Chondrocyte (in vitro differentiated cells): Measurements from ENCODE around the gene C19orf33. TPM values are rescaled to one million over a fixed set of nuclear protein-coding genes. Genes with fewer than 3 reads are reported as not detected.

Source experiments
- DNase-seq: peaks from one replicate; pipeline ENCODE4 v3.0.0; 2021; ENCODE audit warnings: mixed read lengths, low spot score
- H3K27ac Mint-ChIP-seq: one replicate; pipeline ENCODE4 v1.8.0; 2021; ENCODE audit warnings: mild to moderate bottlenecking, moderate library complexity, mixed read lengths; ENCODE audit not compliant: unreplicated experiment
- H3K27me3 Mint-ChIP-seq: 2 replicates; pipeline ENCODE4 v1.8.0; 2021; ENCODE audit warnings: low read depth, mixed read lengths
- H3K36me3 Mint-ChIP-seq: 2 replicates; pipeline ENCODE4 v1.8.0; 2021; ENCODE audit warnings: low read depth, mixed read lengths
- H3K4me1 Mint-ChIP-seq: 2 replicates; pipeline ENCODE4 v1.8.0; 2021; ENCODE audit warnings: low read depth, mild to moderate bottlenecking, mixed read lengths
- H3K4me3 Mint-ChIP-seq: one replicate; pipeline ENCODE4 v1.8.0; 2021; ENCODE audit warnings: mild to moderate bottlenecking, moderate library complexity, mixed read lengths; ENCODE audit not compliant: unreplicated experiment
- H3K9me3 Mint-ChIP-seq: 2 replicates; pipeline ENCODE4 v1.8.0; 2021; ENCODE audit warnings: low read depth, mixed read lengths
- total RNA-seq: library from RNA; stranded (reverse); gene quantifications from 3 replicates; pipeline ENCODE4 v1.2.1, GENCODE V29; 2021
- TF ChIP-seq, protein P1 (sequence below): fragments of 200-600 bp; sonication (generic); IDR thresholded peaks from 2 replicates; pipeline ENCODE4 v1.5.0; 2021; ENCODE audit warnings: antibody characterized with exemption, mild to moderate bottlenecking, moderate library complexity

The C19orf33 gene
- total RNA-seq, 1 donor from 2014 or later, result 2.0 TPM

GRCh38 chr19:38310279-38310670 is 6.2 kb downstream of the C19orf33 start:
- TF ChIP-seq, protein P1, sequence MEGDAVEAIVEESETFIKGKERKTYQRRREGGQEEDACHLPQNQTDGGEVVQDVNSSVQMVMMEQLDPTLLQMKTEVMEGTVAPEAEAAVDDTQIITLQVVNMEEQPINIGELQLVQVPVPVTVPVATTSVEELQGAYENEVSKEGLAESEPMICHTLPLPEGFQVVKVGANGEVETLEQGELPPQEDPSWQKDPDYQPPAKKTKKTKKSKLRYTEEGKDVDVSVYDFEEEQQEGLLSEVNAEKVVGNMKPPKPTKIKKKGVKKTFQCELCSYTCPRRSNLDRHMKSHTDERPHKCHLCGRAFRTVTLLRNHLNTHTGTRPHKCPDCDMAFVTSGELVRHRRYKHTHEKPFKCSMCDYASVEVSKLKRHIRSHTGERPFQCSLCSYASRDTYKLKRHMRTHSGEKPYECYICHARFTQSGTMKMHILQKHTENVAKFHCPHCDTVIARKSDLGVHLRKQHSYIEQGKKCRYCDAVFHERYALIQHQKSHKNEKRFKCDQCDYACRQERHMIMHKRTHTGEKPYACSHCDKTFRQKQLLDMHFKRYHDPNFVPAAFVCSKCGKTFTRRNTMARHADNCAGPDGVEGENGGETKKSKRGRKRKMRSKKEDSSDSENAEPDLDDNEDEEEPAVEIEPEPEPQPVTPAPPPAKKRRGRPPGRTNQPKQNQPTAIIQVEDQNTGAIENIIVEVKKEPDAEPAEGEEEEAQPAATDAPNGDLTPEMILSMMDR, result no peak
- no peaks in the 10 kb centered on the region for H3K27me3 Mint-ChIP-seq
- H3K4me3 Mint-ChIP-seq, result no peak overlapping the region
- no peaks in the 10 kb centered on the region for H3K9me3 Mint-ChIP-seq
- DNase-seq, result no peak
- peaks cover 5% of the 10 kb centered on the region for H3K36me3 Mint-ChIP-seq
- no peak overlapping the region for H3K27ac Mint-ChIP-seq
- H3K4me1 Mint-ChIP-seq, result peaks cover 18% of the 10 kb centered on the region

DNA sequence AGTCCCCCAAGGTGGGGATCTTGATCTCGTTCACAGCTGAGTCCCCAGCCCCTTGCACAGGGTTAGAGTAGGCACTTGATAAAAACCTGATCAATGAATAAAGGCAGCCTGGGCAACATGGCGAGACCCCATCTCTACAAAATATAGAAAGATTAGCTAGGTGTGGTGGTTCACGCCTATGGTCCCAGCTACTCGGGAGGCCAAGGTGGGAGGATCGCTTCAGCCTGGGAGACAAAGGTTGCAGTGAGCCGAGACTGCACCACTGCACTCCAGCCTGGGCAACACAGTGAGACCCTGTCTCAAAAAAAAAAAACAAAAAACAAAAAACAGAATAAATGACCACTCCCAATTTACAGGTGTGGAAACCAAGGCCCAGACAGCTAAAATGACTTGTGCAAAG is 6.9 kb downstream of the C19orf33 start:
- Mint-ChIP-seq H3K27me3 (no peaks in the 10 kb centered on the region), H3K27ac (no peak overlapping the region), H3K4me3 (no peak overlapping the region), H3K4me1 (peaks cover 20% of the 10 kb centered on the region), H3K36me3 (peaks cover 5% of the 10 kb centered on the region), H3K9me3 (no peaks in the 10 kb centered on the region)
- DNase-seq, result no peak
- TF ChIP-seq, protein P1, result no peak

DNA sequence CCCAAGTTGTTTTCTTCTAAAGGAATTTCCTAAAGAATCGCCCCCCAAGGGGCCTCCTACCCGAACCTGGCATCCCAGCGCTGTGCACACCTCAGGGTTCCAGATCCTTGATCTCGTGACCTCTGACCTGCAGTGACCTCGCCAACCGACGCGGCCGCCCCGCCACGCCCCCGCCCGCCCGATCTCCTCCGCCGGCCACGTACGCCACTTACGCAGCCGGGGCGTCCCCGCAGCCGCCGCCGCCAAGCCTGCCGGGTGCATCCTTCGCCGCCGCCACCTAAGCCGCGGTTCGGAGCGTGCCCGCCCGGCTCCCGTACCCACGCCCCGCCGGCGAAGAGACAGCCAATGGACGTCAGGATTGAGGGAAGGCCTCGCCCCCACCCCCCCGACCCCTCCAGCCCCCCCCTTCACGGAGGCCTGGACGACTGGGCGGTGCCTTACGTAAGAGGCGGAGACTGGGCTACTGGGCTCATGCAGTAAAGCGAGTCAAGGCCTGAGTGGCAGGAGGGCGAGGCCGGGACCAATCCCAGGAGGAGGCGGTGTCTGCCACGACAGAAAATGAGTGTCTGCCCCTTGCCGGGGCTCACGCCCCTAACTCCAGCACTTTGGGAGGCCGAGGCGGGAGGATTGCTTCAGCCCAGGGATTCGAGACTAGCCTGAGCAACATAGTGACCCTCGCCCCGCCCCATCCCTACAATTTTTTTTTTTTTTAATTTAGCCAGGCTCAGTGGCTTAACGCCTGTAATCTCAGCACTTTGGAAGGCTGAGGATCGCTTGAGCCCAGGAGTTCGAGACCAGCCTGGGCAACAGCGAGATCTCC is 11.8 kb downstream of the C19orf33 start, which contains the start of gene YIF1B:
YIF1B (minus strand) TSS at position 291 of the 820 bp plus-strand sequence; CDS start at position 261, 30 bp downstream.
- no peaks in the 10 kb centered on the region for H3K27me3 Mint-ChIP-seq

GRCh38 chr19:38316477-38317067 is 12.5 kb downstream of the C19orf33 start:
- H3K27me3 Mint-ChIP-seq, result no peaks in the 10 kb centered on the region
- peaks cover 52% of the 10 kb centered on the region for H3K4me1 Mint-ChIP-seq
- H3K4me3 Mint-ChIP-seq, result peak overlapping the region; percentile 91
- no peak for DNase-seq
- TF ChIP-seq, protein P1, result no peak
- peak overlapping the region; percentile 93 for H3K27ac Mint-ChIP-seq
- H3K36me3 Mint-ChIP-seq, result no peaks in the 10 kb centered on the region
- H3K9me3 Mint-ChIP-seq, result no peaks in the 10 kb centered on the region

More for the DNA sequence above, 11.8 kb downstream of the C19orf33 start, which contains the start of gene YIF1B:
- Mint-ChIP-seq H3K9me3 (no peaks in the 10 kb centered on the region), H3K36me3 (no peaks in the 10 kb centered on the region), H3K27ac (peak within 1 kb of the TSS; percentile 93), H3K4me1 (peaks cover 45% of the 10 kb centered on the region), H3K4me3 (peak within 1 kb of the TSS; percentile 91)
- TF ChIP-seq, protein P1, result peak; percentile 9
- no peak for DNase-seq

DNA sequence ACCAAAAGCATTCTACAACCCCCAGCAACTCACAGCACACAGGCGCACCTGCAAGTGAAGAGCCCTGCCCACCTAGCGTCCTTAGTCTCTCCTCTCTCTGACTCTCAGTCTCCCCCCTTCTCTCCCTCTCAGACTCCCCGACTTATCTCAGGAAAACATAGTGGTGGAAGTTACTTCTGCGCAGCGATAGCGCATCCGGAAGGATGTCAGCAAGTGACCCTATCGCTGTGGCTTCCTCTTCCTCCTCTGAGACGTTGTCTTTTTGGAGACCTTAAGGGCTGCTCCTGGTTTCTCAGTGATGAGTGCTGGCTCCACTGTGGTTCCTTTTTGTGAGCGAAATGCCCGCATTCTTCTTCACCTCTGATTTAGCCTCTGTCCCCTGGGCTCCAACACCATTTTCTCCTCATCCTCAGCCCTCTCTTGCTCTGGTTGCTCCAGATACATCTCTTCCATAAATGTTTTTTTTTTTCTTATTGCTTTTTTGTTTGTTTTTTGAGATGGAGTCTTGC is 13.1 kb downstream of the C19orf33 start:
- no peak for DNase-seq
- H3K4me3 Mint-ChIP-seq, result no peak overlapping the region
- peaks cover 58% of the 10 kb centered on the region for H3K4me1 Mint-ChIP-seq
- no peak overlapping the region for H3K27ac Mint-ChIP-seq
- no peaks in the 10 kb centered on the region for H3K9me3 Mint-ChIP-seq
- peaks cover 2% of the 10 kb centered on the region for H3K36me3 Mint-ChIP-seq
- TF ChIP-seq, protein P1, result no peak
- no peaks in the 10 kb centered on the region for H3K27me3 Mint-ChIP-seq
